DMS153 treated with DMSO at 0.1 percent for 48 hours (cell line): ENCODE results near the gene RUVBL1.

Source experiments
- DNase-seq: peaks from one replicate; lab custom pipeline; 2025; ENCODE audit not compliant: unreplicated experiment; lab: John Stamatoyannopoulos, UW

RUVBL1 gene

DNA sequence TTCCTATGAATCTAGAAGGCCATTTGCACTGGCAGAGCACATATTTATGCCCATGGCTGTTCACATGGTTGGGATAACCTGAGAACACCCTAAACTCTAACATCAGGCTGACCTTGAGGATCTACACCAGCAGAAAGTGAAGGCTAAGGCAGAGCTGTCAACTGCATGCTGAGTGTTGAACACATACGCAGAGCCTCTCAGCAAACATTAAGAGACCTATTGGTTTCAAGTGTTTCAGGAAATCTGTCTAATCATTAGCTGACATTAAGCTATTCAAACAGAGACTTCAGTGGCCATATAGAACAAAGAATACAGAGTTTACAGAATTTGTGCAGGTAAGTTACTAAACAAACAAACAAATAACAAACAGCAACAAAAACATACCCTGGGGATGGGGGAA, 87.5 kb downstream of the RUVBL1 start:
- DNase-seq: no peak

DNA sequence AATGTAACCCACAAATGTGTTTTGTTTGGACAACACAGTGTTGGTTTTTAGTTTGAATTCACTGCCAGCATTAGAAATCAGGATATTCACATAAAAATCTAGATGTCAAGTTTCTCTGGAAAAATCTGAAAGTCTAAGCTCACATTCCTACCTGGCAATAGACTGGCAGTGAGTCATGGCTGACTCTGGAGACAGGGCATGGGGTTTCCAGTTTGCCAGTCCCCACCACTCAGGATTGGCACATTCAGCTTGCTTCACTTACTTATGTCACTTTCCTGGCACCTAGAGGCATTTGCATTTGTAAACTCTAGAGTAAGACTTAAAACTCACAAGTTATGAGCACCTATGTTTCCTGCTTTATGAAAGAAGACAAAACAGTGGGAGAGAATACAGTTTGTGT, 90.5 kb downstream of the RUVBL1 start:
- DNase-seq: no peak
